ACC112 (cell line): ENCODE results near the gene GSTO1.

Experiments
- H2AFZ ChIP-seq: fragments of 200-600 bp; sonication (generic); one replicate; pipeline ENCODE4 v1.6.0; 2017; ENCODE audit warnings: antibody characterized with exemption, low read length; ENCODE audit not compliant: unreplicated experiment
- H3K27ac ChIP-seq: fragments of 200-600 bp; sonication (generic); 2 replicates; pipeline ENCODE4 v1.5.1; 2014; ENCODE audit warnings: low read depth, mild to moderate bottlenecking, antibody characterized with exemption, low read length, moderate library complexity
- H3K27me3 ChIP-seq: fragments of 200-600 bp; sonication (generic); 2 replicates; pipeline ENCODE4 v1.6.1; 2014; ENCODE audit warnings: mild to moderate bottlenecking, antibody characterized with exemption, low read length, moderate library complexity, mixed read lengths; ENCODE audit not compliant: insufficient read depth
- H3K36me3 ChIP-seq: fragments of 200-600 bp; sonication (generic); 2 replicates; pipeline ENCODE4 v1.6.1; 2016; ENCODE audit warnings: mild to moderate bottlenecking, antibody characterized with exemption, low read length, moderate library complexity, mixed read lengths; ENCODE audit not compliant: insufficient read depth
- H3K4me1 ChIP-seq: fragments of 200-600 bp; sonication (generic); one replicate; pipeline ENCODE4 v1.6.1; 2016; ENCODE audit warnings: low read length, mixed read lengths; ENCODE audit not compliant: insufficient read depth, unreplicated experiment, control insufficient read depth
- H3K4me3 ChIP-seq: fragments of 200-600 bp; sonication (generic); 2 replicates; pipeline ENCODE4 v1.5.1; 2014; ENCODE audit warnings: mild to moderate bottlenecking, low read depth, low read length
- H3K79me2 ChIP-seq: fragments of 200-600 bp; sonication (generic); one replicate; pipeline ENCODE4 v1.6.0; 2016; ENCODE audit warnings: low read length; ENCODE audit not compliant: control insufficient read depth, unreplicated experiment, insufficient read depth

Gene GSTO1

DNA sequence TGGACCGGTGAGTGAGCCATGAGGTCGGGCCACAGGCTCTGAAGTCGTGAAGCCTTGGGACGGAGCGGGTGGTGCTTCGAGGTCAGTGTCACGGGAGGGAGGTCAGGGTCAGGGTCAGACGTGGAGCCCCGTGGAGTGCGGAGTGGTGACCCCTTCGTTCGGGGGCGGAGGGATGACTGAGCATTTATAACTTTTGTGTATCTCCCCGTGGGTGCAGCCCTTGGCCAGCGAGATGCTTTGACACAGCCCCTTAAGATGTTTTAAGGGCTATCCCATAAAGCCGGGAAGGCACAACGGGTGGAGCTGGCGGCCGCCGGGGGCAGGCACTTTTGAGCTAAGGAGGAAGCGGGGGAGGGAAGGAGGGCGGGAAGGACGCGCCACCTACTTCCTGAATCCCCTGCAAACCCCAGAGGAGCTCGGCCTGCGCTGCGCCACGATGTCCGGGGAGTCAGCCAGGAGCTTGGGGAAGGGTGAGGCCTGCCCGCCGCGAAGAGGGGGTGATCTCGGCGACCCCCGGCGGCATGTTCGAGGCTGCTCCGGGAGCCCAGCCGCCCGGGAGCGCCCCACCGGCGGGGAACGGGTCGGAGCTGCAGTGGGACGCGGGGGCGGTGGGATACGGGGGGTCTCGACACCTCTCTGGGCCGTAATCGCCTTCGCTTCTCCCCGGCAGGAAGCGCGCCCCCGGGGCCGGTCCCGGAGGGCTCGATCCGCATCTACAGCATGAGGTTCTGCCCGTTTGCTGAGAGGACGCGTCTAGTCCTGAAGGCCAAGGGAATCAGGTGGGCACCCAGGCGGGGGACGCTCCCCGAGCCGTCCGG is at the start of gene GSTO1:
TSS of gene GSTO1 (plus strand) at position 400 of the 818 bp plus-strand sequence. CDS start at position 437, 37 bp downstream.
- Histone ChIP-seq H2AFZ (peak within 1 kb of the TSS; percentile 82), H3K27ac (peak within 1 kb of the TSS; percentile 96), H3K79me2 (peaks cover 56% of the 10 kb centered on the region), H3K27me3 (no peaks in the 10 kb centered on the region), H3K4me3 (peak within 1 kb of the TSS; percentile 81), H3K4me1 (peaks cover 40% of the 10 kb centered on the region), H3K36me3 (peaks cover 18% of the 10 kb centered on the region)

DNA sequence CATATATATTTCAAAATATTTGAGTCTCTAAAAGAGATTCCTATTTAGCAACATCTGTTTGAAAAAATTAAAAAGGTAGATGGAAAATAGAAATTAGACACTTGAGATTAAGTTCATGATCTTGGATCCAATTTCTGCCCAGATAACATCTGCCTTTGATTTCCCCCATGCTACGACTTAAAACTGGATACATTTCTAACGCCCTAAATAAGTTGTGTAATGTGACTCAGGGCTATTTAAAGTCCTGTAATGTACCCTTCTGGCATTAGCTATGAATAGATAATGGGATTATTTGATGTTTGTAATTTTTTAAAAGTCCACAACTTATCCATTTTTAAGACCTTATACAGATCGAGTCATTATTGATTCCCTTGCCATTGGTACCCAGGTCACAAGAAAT is 46.0 kb upstream of the GSTO1 start:
- H3K4me1 ChIP-seq = peaks cover 5% of the 10 kb centered on the region

DNA sequence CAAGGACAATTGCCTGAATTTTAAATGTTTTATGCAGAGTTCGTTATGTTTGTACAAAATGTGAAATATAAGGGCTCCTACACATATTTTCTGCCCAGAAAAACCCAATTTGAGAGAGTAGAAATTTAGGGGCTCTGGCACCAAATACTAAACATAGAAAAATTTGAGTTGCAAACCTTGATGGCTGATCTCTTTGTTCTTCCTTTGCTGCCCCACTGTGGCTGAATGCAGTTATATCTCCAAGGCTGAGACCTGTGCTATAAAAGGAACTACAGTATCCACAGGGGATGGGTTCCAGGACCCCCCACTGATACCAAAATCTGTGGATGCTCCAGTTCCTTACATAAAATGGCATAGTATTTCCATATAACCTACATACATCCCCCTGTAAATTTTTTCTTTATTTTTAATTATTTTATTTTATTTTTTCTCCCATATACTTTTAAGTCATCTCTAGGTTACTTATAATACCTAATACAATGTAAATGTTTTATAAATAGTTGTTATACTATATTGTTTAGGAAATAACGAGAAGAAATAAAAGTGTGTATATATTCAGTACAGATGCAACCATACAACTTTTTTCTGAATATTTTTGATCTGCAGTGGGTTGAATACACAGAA is 45.0 kb upstream of the GSTO1 start:
- no peaks in the 10 kb centered on the region for H3K79me2 ChIP-seq

More for the DNA sequence above, 46.0 kb upstream of the GSTO1 start:
- Histone ChIP-seq H3K79me2 (no peaks in the 10 kb centered on the region), H3K4me3 (no peak overlapping the region), H3K27me3 (no peaks in the 10 kb centered on the region), H3K27ac (no peak overlapping the region), H2AFZ (no peak overlapping the region), H3K36me3 (no peaks in the 10 kb centered on the region)

DNA sequence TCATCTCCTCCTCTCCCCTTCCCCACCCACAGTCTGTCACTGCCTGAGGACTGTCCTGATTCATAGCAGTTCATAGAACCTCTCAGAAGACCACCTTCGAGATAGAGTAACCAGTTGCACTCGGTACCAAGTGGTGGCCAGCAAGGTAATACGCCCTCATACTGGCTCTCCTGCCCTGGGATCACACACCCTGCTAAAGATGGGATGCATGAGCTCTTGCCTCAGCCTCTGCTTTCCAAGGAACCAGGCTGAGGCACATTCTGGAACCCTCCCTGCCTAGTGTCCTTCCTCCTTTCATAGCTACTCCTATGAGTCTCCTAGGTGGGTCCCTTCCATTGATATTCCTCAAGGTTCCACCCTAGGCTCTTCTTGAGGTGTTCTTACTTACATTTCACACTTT is 38.1 kb upstream of the GSTO1 start:
- H3K4me3 ChIP-seq = no peak overlapping the region
- H3K27me3 ChIP-seq = peaks cover 21% of the 10 kb centered on the region
- H3K36me3 ChIP-seq = no peaks in the 10 kb centered on the region
- no peaks in the 10 kb centered on the region for H3K4me1 ChIP-seq
- no peak overlapping the region for H2AFZ ChIP-seq
- H3K79me2 ChIP-seq = no peaks in the 10 kb centered on the region
- H3K27ac ChIP-seq = no peak overlapping the region

More for the DNA sequence above, 45.0 kb upstream of the GSTO1 start:
- Histone ChIP-seq H3K4me1 (peaks cover 5% of the 10 kb centered on the region), H3K4me3 (no peak overlapping the region), H3K36me3 (no peaks in the 10 kb centered on the region), H3K27me3 (no peaks in the 10 kb centered on the region), H3K27ac (no peak overlapping the region), H2AFZ (no peak overlapping the region)

DNA sequence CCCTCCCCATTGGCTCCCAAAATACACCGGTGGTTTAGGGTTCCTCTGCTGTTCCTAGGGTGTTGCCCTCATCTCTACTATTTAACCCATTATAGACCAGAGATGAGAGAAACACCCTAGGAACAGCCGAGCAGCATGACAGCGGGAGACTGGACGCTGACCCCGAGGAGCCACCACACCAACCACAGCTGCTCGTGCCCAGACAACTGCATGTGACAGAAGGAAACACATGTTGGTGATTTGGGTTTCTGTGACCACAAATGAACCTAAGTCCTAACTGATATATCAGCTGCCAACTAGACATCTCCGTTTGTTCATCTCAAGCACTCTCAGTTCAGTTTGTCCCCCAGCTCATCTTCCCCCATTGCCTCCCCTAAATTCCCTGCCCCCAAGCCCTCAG is 35.9 kb upstream of the GSTO1 start:
- Histone ChIP-seq H3K79me2 (no peaks in the 10 kb centered on the region), H2AFZ (no peak overlapping the region), H3K27me3 (peaks cover 21% of the 10 kb centered on the region), H3K27ac (no peak overlapping the region), H3K4me3 (no peak overlapping the region), H3K36me3 (no peaks in the 10 kb centered on the region), H3K4me1 (no peaks in the 10 kb centered on the region)

DNA sequence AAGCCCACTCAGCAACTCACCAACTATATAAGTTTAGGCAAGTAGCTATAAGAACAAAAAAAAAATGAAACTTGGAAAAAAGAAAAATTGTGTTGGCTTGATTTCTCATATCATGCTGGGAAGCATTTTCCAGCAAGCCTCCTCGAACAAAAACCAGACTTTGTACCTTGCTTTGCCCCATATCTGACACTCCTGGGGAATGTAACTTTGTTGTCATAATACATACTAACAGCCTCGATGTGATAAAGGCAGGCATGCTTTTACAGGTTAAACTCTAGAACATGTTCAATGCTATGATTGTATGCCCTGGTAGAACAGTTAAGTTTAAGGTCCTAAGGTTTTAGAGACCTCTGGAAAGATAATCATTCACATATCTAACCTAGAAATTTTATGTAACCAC is 34.2 kb upstream of the GSTO1 start:
- Histone ChIP-seq H3K4me1 (no peaks in the 10 kb centered on the region), H3K36me3 (no peaks in the 10 kb centered on the region), H2AFZ (no peak overlapping the region), H3K27ac (no peak overlapping the region), H3K79me2 (no peaks in the 10 kb centered on the region), H3K4me3 (no peak overlapping the region), H3K27me3 (peaks cover 19% of the 10 kb centered on the region)

DNA sequence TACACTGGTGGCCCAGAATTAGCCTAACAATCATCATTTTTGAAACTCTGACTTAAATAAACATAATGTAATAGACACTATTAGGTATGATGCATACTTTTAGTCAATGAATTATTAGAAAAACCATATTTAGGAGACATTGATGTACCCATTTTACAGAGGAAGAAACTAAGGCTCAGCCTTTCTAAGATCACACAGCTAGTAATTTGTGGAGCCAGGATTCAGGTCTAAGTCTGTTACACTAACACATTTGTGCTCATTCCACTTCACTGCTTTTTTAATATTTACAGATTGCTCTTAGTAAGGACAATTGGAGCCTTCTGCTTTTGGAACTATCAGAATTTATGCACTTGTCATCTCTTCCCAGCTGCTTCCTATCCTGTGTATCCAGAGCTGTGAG is 31.4 kb upstream of the GSTO1 start:
- H3K4me1 ChIP-seq = no peaks in the 10 kb centered on the region
- H3K79me2 ChIP-seq = no peaks in the 10 kb centered on the region
- H3K27me3 ChIP-seq = no peaks in the 10 kb centered on the region
- H3K4me3 ChIP-seq = no peak overlapping the region
- no peak overlapping the region for H2AFZ ChIP-seq
- no peaks in the 10 kb centered on the region for H3K36me3 ChIP-seq
- no peak overlapping the region for H3K27ac ChIP-seq

DNA sequence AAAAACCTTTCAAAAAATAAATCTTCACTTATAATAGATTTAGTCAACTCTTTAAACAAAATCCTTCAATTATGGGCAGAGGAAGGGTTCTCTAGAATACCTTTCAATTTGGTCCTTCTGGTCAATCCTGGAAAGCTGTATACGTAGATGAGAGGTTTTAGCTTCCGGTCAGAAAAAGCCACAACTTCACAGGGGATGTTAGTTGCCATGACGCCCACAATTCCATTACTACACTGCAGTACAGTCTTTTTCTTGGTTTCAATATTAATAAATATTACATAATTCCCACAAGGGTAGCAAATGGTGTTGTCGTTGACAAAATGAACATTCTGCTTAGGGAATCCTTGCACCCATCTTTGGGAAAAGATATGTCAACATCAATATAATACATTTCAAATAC is 24.2 kb upstream of the GSTO1 start:
- Histone ChIP-seq H3K79me2 (no peaks in the 10 kb centered on the region), H3K27me3 (no peaks in the 10 kb centered on the region), H3K4me3 (no peak overlapping the region), H3K27ac (no peak overlapping the region), H3K36me3 (no peaks in the 10 kb centered on the region), H3K4me1 (no peaks in the 10 kb centered on the region), H2AFZ (no peak overlapping the region)

DNA sequence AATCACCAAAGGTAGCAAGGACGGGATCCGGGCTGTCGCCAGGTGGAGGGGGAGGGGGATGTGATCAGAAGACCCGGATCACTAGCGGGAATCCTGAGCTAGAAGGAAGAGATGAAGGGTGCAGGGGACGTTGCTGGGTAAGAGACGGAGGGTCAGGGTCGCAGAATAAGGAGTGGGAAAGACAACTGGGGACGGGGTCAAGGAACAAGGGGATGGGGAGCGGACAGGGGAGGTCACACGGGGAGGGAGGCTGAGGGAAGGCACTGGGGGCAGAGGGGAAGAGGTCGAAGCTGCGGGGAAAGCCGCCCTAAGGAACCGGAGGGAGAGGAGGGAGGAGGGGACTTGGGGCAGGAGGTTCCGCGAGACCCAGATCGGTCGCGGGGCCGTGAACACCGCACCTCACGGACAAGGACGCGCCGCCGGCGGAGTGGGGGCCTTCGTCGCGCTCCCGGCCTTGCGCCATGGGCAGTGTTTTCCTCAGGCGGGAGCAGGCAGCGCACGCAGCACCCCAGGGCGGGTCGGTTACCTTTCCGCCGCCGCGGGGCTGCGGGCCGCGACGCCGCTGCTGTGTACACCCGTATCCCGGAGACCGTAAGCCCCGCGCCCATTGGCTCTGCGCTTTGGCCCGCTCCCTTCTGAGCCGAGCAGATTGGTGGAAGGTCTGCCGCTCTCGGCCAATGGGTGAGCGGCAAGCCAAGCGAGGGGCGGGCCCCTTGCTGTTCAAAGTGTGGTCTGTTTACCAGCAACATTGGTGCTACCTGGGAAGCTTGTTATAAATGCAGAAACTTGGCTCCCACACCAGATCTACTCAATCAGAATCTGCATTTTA is 22.7 kb upstream of the GSTO1 start, which contains the start of gene CFAP43:
TSS of gene CFAP43 (minus strand) at position 581 of the 829 bp plus-strand sequence. CDS start at position 463, 118 bp downstream.
- Histone ChIP-seq H3K27me3 (no peaks in the 10 kb centered on the region), H3K36me3 (no peaks in the 10 kb centered on the region), H3K4me1 (no peaks in the 10 kb centered on the region), H3K4me3 (peak within 1 kb of the TSS; percentile 88), H3K27ac (peak within 1 kb of the TSS; percentile 26; the same call in 1 of the 2 replicates), H3K79me2 (no peaks in the 10 kb centered on the region), H2AFZ (peak within 1 kb of the TSS; percentile 94)

DNA sequence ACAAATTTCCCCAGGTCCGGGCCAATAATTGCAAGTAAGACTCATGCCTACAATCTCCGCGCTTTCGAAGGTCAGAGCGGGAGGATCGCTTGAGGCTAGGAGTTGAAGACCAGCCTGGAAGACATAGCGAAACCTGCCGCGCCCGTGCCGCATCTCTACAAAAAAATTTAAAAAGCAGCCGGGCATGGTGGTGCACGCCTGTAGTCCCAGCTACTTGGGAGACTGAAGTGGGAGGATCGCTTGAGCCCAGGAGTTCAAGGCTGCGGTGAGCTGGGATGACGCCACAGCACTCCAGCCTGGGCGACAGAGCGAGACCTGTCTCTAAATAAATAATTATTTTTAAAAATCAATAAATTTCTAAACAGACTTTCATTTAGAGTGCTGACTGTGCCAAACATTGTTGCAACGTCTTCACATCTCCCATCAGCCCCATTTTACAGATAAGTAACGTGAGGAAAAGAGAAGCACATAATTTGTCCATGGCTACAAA is 22.0 kb upstream of the GSTO1 start:
- Histone ChIP-seq H3K4me3 (peak overlapping the region; percentile 88), H3K27me3 (no peaks in the 10 kb centered on the region), H3K27ac (no peak overlapping the region), H3K4me1 (no peaks in the 10 kb centered on the region), H2AFZ (peak overlapping the region; percentile 83), H3K36me3 (no peaks in the 10 kb centered on the region), H3K79me2 (no peaks in the 10 kb centered on the region)
